HG02870 (cell line): Measurements from ENCODE around the gene PIM2.

Source experiments
- ATAC-seq: cut with Tn5 transposase; IDR thresholded peaks from one replicate; pipeline ENCODE4 v1.9.1; 2021; ENCODE audit warnings: mild to moderate bottlenecking, moderate library complexity; ENCODE audit not compliant: unreplicated experiment

PIM2 gene

DNA sequence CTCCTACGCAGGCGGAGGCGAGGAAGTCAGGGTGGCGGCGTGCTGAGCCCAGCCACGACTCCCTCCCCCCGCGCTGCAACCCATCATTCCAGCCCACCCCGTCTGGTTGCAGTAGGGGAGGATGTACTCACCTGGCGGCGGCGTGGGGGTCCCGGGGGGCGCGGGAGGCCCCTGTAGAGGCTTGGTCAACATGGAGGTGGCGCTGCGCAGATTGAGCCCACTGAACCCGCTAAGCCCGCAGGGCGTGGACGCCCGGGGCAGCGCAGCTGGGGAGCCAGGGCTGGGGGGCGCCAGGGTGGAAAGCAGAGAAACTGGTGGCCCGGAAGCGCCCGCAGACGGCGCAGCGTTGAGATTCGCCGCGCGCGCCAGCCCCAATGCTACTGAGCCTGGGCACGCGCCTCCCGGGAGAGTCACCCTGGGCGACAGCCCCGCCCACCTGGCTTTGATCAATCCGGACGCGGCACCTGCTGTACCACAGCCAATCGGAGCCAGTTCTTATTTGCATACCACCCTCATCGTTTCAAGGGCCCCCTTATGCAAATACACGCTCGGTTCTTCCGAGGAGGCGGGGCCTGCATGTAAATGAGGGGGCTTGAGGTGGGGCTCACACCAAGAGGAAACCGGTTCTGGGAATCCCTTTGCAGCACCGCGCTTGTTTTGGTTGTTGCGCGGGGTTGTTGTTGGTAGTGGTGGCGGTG, at the start of gene PIM2:
Gene PIM2, minus strand, starts transcription at position 382 of the 698 bp plus-strand sequence. Its CDS starts 190 bp downstream, at position 192.
- peak; percentile 55 for ATAC-seq

DNA sequence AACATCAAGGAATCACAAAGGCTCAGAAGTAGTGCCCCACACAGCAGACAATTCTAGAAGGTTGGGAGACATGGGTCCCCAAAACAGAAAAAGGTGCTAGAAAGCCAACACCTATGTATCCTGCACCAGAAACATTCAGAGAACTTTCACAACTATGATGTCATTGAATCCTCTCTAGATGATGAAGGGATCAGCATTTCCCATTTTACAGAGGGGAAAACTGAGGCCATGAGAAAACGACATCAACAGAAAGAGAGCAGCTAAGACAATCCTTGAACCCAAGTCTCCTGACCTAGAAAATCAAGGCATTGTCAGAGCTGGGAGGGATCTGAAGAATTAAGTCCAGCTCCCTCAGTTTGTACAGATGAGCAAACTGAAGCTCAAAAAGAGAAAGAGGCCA, 49.6 kb upstream of the PIM2 start:
- ATAC-seq = no peak

DNA sequence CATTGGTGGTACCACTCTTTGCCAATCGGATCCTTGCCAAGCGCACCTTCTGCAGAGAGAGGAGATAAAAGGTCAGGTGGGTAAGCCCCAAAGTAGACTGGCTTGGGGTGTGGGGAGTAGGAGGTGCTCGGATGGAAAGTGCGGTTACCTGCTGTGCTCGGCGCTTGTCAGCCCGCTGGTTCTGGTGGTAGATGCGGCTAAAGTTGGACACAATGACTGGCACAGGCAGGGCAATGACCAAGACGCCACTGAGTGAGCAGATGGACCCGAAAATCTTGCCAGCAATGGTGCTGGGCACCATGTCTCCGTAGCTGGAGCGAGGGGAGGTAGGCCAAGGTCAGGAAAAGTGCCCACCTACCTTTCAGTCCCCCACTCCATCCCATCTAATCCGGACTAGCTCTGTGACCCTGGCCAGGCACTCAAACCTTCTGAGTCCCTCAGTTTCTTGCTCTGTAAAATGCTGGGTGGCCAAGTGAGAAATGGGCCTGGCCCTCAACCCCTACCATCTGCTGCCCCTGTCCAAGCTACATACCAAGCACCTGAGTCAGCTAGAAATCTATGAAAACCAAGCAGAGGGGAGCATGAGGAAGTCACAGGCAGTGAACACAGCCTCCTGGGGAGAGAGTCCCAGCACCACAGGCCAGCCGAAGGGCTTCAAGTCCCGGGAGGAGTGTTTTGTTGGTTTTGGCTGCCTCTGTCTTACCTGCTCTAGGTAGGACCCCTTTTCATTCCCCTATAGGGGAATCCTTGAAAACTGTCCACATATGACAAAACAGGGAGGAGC, 48.2 kb upstream of the PIM2 start:
- ATAC-seq = no peak

DNA sequence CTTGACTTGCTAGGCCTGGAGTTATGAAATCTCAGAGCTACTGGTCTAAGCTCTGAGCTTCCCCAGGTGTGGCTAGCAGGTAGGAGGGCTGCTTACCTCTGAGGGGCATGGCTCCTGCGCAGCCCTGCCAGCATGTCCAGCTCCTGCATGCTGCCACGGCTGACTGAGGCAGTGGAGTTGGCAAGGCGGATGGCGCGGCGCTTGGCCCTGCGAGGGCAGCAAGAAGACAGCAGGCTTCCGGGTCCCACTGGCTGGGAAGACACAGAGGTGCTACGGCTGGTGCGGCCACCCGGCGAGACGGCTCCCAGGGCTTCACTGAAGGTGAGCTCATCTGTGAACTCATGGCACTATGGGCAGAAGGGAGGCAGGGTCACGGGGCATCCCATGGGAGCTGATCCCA, 47.1 kb upstream of the PIM2 start:
- no peak for ATAC-seq

DNA sequence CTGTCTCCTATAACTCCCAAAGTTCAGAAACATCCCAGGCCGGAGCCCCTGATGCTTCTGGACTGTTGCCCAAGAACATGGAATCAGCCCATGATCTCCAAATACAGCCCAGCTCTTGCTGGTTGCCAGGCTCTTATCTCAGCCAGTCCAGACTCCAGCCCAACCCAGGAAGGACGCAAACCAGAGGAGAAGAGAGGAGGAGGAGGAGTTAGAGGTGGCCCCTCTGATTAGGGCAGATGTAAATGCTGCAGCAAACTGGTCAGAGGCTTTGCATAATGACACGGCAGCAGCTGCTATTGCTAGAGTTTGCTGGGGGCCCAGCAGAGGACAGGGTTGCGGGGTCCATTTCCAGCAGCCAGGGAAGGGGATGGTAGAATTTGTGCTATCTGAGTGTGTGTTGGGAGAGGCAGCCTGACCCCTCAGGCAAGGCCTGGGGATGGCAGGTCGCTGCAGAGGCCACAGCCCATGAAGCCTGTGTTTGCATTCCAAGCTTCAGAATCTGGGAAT, 42.8 kb upstream of the PIM2 start:
- no peak for ATAC-seq

DNA sequence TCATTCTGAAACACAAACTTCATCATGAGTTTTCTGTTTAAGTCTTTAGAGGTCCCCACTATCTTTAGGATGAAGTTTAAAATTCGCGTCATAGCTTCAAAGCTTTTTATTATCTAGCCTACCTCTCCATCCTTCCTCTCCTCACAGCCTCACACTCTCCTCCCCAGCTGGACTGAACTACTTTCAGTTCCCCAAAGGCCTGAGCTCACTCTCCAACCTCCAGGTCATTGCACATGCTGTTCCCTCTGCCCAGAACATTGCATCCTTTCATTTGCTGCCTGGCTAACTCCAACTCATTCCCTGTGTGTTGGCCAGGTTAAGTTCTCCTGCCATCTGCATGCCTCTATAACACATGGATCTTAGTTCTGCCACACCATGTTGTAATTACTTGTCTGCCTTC, 41.5 kb upstream of the PIM2 start:
- no peak for ATAC-seq

DNA sequence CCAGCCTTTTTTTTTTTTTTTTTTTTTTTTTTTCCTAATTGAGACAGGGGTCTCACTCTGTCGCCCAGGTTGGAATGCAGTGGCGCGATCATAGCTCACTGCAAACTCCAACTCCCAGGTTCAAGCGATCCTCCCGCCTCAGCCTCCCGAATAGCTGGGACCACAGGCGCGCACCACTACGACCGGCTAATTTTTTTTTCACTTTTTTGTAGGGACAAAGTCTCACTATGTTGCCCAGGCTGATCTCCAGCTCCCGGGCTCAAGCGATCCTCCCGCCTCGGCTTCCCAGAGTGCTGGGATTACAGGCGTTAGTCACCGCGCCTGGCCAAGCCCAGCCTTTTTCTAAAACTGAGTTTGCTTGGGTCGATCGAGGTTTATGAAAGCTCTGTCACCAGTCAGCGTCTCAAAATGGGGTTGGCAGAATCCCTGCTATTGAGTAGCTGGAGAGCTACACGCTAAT, 39.8 kb upstream of the PIM2 start:
- no peak for ATAC-seq

DNA sequence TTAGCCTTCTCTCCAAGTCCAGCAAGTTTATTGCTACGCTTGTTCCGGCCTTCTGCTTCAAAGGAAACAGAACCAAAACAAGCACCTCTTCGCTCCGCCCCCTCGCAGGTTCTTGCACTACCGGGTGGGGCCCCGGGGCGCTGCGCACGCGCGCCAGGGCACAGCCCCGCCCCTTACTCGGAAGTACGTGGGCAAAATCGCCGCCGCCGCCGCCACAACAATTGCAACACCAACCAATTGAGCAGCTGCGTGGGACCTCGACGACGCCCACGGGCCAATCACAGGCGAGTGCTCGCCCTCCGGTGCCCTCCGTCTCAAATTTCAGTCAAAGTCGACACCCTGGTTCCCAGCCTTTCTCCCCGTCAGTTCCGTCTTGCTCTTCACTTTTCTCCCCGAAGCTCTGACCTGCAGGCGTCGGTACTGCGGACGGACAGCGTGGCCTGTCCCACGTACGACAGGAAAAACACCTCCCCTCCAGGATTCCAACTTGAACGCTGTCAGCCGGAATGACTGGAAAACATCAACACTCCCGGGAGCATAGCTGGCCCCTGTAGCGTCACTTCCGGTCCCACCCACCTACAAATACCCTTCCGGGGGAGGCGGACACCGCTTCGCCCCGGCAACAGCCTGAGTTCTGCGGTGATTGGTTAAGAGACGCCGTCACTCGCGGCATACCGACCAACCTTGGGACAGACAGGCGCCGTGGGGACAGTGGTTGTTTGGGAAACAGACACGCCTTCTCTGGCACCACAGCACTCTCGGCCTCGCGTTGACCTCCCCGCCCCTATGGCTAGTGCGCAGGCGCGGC, 39.2 kb upstream of the PIM2 start:
- peak; percentile 68 for ATAC-seq

DNA sequence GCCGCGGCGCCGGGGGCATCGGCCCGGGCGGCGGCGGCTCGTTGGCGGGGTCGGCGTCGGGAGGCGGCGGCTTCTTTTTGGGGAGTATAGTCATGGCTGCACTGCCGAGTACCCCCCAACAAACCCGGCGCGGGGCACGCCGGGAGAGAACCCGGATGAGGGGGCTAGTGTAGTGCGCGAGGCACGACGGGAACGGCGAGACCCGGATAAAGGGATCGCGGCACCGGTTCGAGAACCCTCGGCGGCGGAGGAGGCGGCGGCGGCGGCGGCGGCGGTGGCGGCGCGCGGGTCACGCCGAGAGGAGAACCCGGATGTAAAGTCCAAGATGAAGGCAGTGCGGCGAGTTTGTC, 38.6 kb upstream of the PIM2 start, which contains the start of gene OTUD5:
Gene OTUD5, minus strand, starts transcription at position 131 of the 350 bp plus-strand sequence. Its CDS starts 37 bp downstream, at position 94.
- ATAC-seq = peak; percentile 26

DNA sequence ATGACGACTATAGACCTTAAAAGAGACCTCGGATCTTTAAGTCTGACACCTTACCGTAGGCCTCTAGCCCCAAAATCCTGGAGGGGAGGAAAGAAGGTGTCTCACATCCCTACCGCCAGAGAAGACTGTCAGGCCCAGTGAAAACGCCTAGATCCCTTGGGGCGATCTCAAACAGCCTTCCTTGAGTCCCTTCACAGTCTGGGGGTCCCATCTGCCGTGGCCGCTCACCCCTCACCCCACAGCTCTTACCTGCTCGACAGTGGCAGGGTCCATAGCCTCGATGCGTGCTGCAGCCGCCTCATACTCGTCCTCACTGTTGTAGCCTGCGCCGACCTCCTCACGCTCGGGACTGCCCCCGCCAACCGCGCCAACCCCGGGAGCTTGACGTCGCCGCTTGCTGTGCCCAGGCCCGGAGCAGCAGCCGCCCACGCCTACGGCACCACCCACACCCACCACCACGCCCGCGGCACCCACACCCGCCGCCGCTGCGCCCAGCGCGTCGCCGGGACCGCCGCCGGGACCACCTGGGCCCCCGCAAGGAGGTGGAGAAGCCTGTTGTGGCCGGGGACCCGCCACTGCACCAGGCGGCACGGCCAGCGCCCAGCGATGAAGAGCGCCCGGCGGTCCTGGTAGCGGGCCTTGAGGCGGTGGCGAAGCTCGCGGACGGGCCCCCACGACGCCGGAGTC, 38.0 kb upstream of the PIM2 start:
- no peak for ATAC-seq

DNA sequence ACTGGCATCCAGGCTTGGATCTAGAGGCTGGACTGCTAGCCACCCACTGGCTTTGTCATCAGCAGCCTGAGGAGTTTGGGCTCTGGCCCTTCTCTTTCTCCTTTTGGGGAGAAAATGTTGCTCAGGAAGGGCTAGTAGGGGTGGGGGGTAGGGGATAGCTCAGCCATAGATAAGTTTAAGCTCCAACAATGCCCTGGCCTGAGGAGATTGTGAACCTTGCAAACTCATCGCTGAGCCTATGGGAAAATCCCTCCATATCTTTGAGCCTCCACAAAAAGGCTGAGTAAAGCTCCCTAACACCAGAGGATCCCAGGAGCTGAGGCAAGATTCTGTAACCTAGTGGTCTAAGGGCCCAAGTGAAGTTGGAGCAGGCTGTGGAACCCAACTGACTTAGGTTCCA, 29.8 kb upstream of the PIM2 start:
- no peak for ATAC-seq

DNA sequence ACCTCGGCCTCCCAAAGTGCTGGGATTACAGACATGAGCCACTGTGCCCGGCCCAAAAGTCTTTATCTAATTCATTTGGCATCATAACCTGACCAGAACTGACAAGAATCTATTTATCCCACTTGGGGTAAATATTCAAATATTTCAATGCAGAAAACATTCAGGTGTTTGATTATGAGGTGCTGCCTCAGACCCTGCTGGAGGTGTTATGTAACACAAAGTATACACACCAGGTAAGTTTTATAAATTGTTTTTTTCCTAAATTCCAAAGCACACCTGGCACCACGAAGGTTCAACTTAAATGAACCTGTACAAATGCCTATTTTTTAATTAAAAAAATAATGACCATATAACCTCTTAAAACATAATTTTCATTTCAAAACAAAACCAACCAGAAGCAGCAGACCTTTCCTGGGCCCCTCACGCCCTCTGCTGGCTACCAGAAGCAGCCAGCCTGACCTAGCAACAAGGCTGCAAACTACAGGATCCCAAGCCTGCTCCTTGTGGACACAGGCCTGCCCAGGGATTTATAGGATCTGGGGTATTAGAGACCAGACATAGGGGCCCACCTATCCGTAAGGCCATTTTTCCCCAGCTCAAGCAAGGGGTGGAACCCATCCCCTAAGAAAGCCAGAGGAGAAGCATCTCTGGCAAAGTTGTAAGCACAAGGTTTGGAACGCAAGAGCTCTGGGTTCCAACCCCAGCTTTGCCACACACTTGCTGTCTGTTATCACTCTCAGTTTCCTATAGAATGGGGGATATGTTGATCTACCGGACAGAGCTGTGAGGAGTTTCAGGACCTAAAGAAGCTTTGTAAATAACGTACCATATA, 26.9 kb upstream of the PIM2 start:
- no peak for ATAC-seq

DNA sequence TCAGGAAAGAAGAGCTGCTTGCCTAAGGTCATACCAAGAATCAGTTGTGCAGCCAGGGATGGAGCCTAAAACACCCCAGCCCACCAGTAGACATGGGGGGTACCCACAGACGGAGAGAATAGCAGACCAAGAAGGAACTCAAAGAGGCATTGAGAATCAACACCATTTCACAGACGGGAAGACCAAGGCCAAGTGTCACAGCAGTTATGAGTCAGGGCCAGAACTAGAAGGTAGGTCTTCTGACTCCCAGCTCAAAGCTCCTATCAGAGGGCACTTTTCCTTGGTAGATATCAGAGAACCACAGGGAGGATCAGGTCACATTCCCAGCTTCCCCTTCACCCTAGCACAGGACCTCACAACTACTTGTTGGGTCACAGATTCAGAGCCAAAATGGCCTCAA, 24.1 kb upstream of the PIM2 start:
- ATAC-seq = no peak

DNA sequence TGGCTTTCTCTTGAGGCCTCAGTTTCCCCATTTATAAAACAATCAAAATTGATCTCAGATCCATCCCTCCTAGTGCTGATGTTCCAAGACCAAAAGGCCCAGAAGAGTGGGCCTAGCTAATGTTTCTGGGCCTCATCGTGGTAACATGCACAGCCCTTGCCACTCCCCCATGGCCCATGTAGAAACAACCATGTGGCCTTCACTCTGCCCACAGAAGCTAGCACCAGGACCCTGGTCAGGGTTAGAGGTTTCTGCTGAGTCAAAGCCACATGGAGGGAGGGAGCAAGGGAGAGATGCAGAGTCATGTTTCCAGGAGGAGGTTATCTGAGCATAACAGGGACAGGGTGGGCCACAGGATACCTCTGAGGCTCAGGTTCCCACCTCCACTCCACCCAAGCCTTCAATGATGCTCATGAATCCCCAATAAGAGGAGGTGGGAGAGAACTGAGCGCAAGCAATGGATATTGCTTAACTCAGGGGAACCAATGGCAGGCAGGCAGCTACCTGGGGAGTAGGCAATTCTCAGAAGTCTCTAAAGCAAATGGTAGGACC, 21.7 kb upstream of the PIM2 start:
- ATAC-seq = no peak

DNA sequence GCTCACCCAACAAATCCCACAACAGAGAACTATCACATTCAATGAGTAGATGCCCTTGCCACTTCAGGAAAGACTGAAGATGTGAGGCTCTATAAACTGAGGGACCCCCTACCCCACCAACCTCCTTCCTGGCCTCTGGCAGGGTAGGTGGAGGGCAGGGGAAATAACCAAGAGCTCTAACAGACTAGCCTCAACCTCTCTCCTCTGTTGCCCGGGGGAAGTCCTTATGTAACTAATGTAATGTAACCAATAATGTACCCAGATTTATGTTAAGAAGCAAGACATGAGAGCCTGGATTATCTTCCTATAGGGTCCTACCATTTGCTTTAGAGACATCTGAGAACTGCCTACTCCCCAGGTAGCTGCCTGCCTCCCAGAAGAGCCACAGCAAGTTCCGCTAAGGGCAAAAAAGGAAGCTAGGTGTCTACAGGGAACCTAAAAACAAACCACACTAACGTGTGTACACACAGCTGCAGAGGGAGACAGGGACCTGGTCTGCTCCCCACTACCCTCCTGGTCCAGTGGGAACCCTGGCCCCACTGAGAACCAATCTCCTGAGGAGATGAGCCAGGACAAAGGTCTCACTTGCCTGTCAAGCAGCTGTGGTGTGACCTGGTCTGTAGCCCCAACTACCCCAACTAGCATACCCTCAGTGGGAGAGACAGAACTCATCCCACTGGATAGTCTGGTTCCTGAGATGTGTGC, 20.9 kb upstream of the PIM2 start:
- ATAC-seq = no peak

DNA sequence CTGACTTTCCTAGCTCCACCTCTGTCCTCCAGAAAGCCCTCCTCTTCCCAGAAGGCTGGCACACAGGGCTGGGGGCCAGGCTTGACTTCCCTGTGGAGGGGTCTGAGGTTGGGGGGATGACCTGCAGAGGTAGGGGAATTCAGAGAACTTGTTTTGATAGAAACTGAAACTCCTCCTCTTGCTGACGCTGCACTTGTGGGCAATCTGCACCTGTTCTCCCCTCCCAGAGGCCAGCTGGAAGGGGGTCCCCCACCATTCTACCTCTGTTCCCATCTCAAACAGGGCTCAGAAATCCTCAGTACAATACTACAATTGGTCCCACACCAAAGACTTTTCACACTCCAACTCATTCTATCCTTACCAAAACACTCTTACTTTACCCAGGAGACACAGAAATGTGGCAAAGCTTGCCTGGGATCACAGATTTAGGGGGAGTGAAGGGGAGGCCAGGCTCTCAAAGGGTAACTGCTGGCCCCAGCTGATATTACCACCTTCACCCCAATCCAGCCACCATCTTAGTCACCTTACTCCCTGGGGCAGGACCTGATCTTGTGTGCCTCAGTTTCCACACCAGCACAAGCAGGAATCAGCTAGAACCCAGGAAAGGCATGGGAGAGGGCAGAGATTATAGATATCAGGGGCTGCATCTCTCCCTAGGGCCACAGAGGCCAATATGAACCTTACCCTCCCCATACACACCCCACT, 20.0 kb upstream of the PIM2 start:
- ATAC-seq = peak; percentile 52

DNA sequence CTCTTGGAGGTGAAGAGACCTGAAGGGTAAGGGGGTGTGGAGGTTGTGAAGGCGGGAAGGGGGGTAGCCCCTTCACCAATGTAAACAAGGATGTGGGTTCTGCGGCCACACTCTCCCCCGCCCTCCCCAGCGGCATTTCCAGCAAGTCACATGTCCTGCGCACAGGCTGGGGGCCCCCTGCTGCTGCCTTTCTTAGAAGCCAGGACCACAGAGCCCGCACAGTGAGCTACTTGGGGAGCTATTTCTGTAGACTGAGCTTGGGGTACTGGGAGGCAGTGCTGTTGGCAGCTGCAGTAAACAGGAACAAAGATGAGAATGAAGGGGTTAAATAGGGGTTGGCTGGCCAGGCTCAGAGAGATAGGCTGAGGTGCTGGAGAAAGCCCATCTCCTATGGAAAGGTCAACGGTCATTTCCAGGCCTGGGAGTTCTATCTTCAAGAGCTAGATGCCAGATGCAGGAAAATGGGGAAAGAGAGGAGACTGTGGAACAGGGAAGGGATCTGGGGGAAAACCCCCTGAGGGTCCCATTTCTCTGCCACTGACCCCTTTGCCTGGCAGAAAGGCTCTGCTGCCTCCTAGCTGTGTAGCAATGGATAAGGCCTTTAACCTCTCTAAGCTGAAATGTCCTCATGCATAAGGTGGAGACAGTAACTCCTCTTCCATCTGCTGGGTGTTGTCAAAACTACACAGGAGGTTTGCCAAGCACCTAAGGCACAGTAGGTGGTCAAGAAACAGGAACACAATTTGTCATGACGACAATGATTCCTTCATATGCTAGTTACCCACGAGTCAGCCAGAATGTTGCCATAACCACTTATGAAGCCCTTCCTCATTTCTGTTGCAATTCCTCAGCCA, 18.5 kb upstream of the PIM2 start:
- ATAC-seq = peak; percentile 45
